Jurkat, Clone E6-1 (cell line): ENCODE results near the gene ZNF618.
"Not testable (repeated sequence)": the region's sequence is repeated elsewhere in the genome, so short reads cannot be mapped to it uniquely, and the experiment has no call there.

Experiments used
- DNase-seq: peaks from one replicate; pipeline ENCODE4 v3.0.0-alpha.2; 2011; ENCODE audit warnings: low read depth, low spot score
- H3K4me3 ChIP-seq: 2 replicates; pipeline ENCODE4 v1.5.1; 2011; ENCODE audit warnings: mild to moderate bottlenecking, low read length, control low read depth, moderate library complexity

Gene ZNF618

DNA sequence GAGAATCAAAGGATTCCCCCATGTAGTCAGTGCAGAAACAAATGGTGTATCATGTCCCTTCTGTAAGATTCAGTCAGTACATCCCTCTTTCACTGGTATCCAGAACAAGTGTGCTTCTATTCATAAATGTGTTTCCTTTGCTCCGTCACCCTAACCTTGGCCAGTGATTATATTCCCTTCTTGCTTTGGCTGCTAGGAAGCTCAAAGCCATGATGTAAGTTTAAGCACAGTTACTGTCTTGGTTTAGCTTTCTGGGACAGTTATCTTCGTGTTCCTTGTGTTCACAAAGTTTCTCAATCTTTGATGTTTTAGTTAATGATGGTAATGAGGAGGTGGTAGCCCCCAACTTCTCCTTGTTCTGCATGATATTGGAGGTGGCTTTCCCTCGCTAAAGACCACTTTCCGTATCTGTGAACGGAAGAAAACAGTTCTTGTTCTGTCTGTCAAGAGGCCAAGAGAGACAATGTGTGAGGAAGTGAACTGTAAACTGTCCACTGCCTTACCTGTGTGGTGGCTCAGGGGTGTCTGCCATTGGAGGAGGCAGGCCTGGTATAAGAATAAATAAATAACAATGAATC is 204.2 kb downstream of the ZNF618 start:
- no peak overlapping the region for H3K4me3 ChIP-seq
- DNase-seq = no peak

DNA sequence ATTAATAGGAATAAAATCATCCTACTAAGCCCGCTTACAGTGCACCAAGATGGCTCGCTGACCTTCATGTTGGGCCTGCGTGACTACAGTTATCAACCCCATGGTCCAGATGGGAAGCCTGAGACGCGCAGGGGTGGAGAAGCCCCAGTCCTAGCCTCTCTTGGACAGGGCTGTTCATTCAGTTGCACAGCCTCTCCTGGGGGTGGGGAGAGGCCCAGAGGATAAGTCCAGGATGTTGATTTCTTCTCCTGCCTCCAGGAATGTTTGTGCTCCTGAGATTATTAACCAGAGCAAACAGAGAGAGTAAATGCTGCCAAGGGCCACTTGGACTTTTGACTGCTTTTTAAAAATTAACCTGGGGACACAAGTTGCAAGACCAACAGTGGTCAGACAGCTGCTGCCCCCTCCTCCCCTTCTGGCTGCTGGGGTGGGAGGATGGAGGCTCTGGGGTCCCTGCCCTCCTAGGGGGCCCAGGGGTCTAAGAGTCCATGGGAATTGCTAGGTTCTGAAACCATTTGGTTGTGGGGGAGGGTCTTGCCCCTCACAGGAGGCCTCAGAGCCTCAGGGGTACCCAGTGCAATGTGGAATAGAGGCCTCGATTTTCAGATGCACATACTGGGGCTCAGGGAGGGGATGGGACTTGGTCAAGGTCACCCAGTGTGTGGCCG is 204.8 kb downstream of the ZNF618 start:
- no peak overlapping the region for H3K4me3 ChIP-seq
- DNase-seq = no peak

DNA sequence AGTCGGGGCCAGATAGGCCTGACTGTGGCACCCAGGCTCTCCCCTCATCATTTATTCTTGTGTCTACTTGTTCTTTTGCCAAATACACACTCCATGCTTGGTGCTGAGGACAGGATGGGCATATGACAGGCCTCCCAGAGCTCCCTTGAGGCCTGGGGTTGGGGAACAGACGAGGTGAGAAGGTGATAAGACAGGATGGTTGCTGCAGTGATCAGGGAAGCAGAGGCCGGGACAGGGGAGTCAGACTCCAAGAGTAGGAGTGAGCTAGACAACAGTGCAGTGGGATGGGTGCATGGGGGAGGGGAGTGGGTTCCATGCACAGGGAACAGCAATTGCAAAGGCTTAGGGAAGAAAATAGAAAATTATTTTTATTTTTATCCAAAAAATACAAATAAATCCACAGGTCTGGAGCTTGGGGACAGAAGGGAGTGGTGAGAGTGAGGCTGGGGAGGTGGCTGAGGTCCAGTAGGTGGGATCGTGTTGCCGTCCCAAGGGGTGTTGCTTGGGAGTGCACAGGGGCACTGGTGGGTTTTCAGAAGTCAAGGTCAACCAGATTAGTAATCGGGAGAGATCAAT is 205.4 kb downstream of the ZNF618 start:
- no peak for DNase-seq
- H3K4me3 ChIP-seq = no peak overlapping the region

DNA sequence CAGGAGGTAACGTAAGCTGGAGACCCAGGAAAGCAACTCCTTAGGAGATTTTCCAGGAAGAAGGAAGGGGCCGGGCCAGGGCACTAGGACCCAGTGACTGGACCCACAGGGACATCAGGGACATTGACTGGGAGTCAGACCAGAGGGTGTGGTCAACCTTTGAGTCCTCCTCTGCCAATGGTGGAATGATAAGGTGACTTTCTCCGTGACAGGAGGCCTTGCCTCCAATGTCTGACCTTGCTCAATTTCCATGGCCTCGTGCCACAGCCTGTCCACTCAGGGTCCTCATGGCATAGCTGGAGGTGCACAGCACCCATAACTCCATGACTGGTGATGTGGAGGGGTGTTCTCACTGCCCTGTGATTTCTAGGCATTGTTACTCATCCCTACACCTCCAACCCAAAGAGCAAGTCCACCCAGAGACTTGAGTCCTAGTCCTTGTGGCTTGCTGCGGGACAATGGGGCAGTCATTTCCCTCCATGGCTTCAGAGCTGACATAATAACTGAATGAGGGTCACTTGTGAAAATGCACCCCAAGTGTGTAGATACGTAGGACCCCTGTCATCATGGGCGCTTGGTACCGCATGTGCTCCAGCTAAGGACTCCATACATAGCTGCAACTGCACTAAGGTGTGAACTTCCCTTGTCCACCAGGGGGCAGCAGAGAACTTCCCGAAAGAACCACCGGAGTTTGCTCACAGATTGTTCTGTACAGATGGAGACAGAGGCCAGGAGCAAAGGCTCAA is 206.1 kb downstream of the ZNF618 start:
- H3K4me3 ChIP-seq = no peak overlapping the region
- DNase-seq = peak; percentile 77

DNA sequence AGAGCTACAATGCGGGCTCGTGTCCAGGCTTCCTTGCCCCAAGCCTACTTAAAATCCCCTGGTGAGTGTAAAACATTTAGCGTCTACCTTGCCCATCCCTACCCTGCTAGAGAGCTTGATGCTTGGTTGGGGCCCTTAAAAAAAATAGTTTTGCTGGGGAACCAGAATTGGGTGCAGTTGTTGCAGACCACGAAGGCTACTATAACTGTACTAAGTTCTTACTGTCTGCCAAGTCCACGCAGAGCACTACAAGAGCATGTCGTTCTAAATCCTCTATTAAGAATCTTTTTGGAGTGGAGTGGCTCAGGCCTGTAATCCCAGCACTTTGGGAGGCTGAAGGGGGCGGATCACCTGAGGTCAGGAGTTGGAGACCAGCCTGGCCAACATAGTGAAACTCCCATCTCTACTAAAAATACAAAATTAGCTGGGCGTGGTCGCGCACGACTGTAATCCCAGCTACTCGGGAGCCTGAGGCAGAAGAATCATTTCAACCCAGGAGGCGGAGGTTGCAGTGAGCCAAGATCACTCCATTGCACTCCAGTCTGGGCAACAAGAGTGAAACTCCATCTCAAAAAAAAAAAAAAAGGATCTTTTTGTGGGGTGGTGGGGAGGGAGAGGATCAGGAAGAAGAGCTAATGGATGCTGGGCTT is 206.8 kb downstream of the ZNF618 start:
- H3K4me3 ChIP-seq, DNase-seq: not testable (repeated sequence)

DNA sequence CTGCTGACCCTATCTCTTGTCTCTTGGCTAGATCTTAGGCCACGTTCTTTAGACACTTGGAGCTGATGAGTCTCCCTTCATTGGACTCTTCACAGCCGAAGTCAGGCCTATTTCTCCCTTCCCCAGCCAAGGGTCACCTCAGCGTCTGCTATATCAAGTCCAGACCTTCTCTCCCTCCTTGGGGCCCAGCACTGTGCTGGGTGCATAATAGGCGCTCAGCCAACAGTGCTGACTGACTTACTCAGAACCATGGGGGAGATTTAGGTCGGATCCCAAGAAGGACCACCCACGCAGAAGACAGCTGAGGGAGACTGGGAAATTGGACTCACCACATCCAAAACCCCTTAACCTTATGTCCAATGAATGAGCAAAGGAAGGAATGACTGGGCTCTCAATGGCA is 207.6 kb downstream of the ZNF618 start:
- no peak for DNase-seq
- no peak overlapping the region for H3K4me3 ChIP-seq

DNA sequence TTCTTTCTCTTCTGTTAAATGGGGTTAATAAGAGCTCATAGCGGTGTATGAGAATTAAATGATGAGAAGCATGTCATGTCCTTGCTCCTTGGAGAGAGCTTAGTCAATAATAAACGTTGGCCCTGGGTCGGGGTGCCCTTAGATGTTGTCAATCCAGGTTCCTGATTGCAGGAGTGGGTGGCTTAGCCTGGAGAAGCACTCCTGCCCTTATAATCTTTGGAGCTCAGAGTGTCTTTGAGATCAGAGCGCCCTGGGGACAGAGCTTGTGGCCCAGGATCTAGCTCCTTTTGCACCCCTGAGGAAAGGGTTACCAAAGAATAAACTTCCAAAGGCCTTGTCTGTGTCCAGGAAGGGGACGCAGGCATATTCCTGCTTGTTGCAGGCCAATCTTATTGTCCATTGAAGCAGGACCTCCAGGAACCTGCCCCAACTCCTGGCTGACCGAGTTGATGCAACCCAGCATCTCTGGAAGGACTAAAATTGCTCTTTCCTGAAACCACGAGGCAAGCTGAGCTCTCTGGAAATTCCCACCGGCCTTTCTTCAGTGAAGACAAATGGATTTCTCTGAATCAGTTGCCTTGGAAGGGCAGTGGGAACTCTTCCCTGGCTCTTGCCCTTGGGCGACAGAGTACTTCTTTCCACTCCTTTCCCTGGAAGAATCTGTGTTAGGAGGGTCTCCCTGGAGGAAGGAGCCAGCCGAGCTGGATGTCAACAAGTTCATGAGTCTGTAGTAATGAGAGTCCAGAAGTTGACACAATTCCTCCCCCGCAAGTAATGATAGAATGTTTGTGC is 208.4 kb downstream of the ZNF618 start:
- DNase-seq = no peak
- no peak overlapping the region for H3K4me3 ChIP-seq

DNA sequence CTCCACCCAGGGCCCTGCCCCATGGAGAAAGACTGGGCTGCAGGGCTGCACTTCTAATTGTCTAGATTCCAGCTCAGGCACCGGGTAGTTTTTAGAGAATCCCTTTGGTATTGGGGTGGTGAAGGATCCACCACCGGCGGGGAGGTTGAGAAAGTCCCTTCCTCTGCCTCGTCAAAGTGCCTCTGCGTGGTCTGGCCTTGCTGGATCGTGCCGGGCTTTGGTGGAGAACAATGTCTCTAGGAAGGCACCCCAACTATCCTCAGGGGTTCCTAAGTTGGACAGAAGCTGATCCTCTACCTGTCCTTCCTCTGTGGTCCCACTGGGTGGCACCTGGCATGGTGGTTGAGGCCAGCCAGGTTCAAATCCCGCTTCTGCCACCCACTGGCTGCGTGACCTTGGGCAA is 209.3 kb downstream of the ZNF618 start:
- DNase-seq = no peak
- H3K4me3 ChIP-seq = no peak overlapping the region

DNA sequence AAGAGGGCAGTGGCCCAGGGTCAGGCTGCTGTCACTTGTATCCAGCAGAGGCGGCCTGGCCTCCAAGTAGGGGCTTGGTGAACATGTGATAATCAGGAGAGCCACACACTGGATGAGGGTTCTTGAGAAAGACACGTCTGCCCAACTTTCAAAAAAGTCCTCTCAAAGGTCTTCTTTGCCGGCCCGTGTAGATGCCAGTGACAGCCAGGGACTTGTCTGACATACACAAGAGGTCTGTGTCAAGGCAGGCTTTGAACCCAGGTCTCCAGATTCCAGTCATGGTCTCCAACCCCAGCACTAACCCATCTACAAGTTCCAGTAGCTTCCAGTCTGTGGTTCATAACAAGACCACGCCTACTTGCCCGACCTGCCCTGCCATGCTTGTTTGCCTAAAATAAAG is 209.9 kb downstream of the ZNF618 start:
- DNase-seq = no peak
- H3K4me3 ChIP-seq = no peak overlapping the region

DNA sequence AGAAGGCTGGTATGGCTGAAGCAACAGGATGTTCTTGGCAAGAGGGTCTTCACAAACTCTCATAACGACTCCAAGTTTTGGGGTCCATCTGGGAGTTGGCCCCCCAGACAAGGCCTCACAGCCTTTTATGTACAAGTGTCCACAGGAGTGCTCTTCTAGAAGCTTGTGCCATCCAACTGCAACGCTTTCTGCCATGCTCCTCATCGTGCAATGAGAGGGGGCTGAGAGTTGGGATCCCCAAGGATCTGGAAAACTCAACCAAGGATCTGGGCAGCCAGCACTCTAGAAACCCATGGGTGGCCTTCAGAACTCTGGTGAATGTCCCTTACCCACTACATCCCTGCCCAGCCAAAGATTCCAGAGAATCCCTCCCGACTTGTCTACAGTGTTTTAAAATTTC is 210.5 kb downstream of the ZNF618 start:
- DNase-seq = no peak
- no peak overlapping the region for H3K4me3 ChIP-seq

DNA sequence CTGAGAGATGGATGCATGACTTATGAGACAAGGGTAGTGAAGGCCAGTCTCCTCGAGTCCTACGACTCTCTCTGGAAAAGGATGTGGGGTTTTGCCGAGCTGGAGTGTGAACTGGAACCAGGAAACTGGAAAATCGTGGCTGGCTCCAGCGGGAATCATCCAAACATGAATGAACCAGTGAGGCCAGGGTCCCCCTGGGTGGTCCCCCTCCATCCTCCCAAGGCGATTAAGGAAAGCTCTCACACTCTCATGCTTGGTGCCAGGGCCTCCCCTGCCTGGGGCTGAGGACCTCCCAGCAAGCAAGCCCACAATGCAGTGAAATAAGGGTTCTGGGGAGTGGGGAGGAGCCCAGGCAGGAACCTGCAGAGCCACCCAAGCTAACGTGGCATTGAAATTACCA is 211.6 kb downstream of the ZNF618 start:
- no peak overlapping the region for H3K4me3 ChIP-seq
- DNase-seq = no peak

DNA sequence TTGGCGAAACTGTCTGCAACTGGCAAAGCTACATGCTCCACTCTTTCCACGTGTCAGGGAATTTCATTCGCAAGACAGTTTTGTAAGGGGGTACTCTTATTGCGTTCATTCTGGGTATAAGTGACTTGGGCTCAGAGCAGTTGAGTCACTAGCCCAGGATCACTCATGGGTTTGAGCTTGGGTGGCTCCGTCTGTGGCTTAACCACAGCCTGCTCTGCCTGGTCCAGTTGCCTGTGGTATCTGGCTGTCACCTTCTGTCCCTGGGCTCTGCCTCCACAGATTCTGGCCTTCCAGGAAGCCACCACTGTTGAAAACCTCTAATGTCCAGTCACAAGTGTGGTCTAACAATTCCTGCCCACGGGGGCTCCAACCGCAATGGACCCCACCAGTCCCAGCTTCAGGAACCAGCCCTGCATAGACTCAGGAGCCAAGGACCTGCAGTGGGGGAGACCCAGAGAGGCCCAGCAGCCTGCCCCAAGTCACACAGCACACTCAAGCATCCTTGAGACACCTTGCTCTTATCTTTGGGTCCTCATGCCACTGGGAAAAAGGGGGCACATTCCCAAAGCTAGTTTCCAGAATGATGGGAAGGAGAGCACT is 212.6 kb downstream of the ZNF618 start:
- DNase-seq = no peak
- no peak overlapping the region for H3K4me3 ChIP-seq

DNA sequence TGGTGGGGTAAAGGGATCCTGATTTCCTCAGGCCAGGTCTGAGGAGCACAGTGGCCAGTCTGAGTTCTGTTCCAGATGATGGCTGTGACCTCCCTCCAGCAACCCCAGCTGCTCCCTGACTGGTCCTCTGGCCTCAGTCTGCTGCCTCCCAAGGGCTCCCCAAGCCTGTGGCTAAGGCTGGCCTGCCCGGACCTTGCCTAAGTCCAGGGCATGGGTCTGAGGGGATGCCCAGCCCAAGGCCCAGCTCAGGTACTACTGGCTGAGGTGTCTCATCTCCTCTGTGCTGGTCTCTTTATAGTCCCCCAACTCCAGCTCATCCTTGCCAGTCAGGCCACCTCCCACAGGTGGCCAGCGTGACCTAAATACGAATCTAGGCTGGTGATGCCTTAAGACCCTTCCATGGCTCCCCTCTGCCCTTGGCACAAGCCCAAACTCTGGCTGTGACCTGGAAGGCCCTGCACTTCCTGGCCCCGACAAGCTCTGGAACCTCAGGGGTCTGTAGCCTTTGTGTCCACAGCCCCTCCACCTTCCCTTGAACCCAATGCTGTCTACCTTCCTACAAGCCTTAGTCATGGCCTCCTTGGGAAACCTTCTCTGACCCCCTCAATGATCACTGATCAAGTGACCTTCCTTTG is 213.2 kb downstream of the ZNF618 start:
- no peak for DNase-seq
- H3K4me3 ChIP-seq = no peak overlapping the region

DNA sequence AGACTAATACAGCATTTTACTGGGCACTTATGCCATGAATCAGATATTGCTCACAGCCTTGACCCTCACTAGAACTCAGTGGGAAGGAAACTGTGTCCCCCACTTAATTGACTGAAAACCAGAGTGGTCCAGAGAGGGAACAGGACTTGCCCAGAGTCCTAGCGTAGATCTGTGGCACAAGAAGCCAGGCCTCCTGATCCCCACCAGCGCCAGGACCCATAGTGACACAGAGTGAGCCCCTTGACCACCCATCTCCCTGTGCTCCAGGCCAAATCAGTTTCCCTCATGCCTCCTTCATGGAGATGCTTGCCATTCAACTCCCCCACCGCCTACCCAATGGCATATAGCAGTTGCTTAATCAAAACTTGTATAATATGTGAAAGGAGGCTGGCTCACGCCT is 214.7 kb downstream of the ZNF618 start:
- no peak for DNase-seq
- no peak overlapping the region for H3K4me3 ChIP-seq

DNA sequence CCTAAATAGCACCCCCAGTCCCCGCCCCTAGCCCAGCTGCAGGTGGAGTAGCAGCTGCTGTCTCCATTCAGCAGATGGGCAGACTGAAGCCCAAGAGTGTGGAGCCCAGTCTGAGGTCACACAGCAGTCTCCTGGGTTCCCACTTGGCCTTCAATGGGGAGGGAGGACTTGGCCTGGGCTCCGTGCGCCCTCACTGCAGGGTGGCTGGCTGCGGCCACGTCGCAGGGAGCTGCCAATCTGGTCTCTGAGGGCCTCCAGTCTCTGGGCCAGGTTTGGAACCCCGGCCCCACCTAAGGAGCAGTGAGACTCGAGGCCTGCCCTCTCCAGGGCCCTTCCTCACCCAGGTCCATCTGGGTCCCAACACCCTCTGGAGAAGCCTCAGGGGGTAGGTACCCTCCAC is 215.6 kb downstream of the ZNF618 start:
- no peak for DNase-seq
- no peak overlapping the region for H3K4me3 ChIP-seq

DNA sequence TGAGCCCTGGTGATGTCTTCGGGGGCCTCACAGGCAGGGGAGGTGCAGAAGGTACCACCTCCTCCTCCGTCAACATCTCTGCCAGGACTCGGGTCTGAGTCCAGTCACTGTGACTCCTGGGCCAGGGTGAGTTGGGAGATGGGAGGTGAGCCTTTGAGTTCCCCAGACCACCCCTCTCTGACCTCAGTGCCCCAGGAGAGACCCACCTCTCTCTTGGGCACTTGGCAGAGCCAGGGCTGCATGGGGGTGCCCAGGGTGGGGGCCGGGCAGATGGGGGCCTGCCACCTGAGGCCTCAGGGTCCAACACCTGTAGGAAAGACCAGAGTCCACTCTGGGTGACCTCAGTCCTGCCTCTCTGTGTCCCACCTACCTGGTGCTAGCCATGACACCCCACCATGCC is 216.2 kb downstream of the ZNF618 start:
- no peak overlapping the region for H3K4me3 ChIP-seq
- no peak for DNase-seq

DNA sequence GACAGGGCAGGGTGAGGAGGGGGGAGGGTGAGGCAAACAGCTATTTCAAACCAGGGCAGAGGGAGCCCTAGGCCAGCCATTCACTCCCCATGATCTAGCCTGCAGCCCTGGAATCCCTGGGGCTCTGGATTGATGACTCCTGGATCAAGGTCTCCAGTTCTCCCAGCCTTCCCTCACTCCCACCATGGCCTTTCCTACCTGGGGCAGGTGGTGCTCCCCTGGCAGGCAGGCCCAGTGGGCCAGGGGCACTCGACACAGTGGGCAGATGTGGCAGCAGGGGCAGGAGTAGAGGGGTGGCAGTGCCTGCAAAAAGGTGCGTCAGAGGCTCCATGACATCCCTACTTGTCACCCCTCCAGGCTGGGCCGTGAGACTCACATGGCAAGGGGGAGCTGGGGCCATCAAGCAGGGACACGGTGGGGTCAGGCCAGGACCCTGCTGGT is 216.9 kb downstream of the ZNF618 start:
- H3K4me3 ChIP-seq = no peak overlapping the region
- no peak for DNase-seq

DNA sequence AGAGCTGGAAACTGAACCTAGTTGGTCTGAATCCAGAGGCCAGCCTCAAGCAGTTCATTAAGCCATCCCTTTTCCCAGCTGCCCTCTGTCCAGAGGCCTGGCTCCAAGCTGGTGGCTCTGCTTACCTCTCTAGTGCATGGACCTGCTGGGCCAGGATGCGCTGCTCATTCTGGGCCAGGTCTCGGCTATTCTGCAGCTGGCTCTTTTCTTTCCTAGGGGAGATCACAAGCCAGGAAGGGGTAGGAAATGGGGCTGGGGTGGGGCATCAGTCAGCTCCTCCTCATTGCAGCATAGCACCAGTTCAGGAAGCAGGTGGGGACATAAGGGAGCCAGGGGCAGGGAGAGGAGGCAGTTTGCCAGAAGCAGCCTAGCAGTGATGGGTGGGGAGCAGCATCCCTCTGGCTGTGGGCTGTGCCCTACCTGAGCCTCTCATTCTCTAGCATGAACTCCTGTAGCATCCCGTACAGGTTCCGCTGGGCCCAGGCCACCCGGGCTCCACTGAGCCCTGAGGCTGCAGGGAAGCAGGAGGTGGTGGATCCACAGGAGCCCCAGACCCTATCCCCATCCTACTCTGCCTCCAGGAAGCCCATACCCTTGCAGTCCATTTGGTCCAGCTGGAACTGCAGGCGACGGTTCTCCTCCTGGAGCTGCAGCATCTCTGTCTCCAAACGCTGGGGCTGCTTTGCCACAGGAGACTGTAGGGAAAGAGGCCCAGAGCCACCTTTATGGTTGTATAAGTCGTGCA is 217.8 kb downstream of the ZNF618 start:
- H3K4me3 ChIP-seq = no peak overlapping the region
- no peak for DNase-seq
